ENCODE measurements around the gene VIL1. TPM values are rescaled to one million over a fixed set of nuclear protein-coding genes. Genes with fewer than 3 reads are reported as not detected.

Gene VIL1
- polyA plus RNA-seq, 1 donor (not counting 4 experiments of a cell fraction or from before 2014, with no cell fraction given), result not detected

GRCh38 chr2:218405086-218405745 is 13.7 kb upstream of the VIL1 start:
- peak overlapping the region; percentile 54 for H3K9ac ChIP-seq (ENCODE audit: control insufficient read depth, extremely low read depth, insufficient read depth, low read length)
- no peaks in the 10 kb centered on the region for H3K27me3 ChIP-seq (ENCODE audit: control insufficient read depth, extremely low read depth, insufficient read depth, low read length)
- no peak for FAIRE-seq
- peaks cover 12 to 13% of the 10 kb centered on the region in 2 experiments for H3K36me3 ChIP-seq (ENCODE audit: control insufficient read depth in 2 of 2, extremely low read depth in 1 of 2, insufficient read depth in 2 of 2, low read length in 2 of 2)
- peak overlapping the region; percentile 80 for H3K4me2 ChIP-seq (ENCODE audit: control insufficient read depth, extremely low read depth, insufficient read depth, low read depth, low read length)
- H3K4me1 ChIP-seq (ENCODE audit: control insufficient read depth, extremely low read depth, insufficient read depth, low read length), result peaks cover 27% of the 10 kb centered on the region
- H3K4me3 ChIP-seq (ENCODE audit: control insufficient read depth in 2 of 3, extremely low read depth in 1 of 3, insufficient read depth in 2 of 3, low read depth in 1 of 3, low read length in 3 of 3), result no peak overlapping the region
- H3K9me3 ChIP-seq (ENCODE audit: control insufficient read depth, low read depth, low read length), result no peaks in the 10 kb centered on the region
- DNase-seq (ENCODE audit: low read depth, low spot score), result no peak
- H4K20me1 ChIP-seq (ENCODE audit: control insufficient read depth, extremely low read depth, insufficient read depth, low read length), result no peaks in the 10 kb centered on the region
- TF ChIP-seq CTCF (optimal IDR thresholded peaks at IDR 0.05 in 1 of 3, IDR thresholded peaks at IDR 0.05 in 1 of 3, conservative IDR thresholded peaks at IDR 0.05 in 1 of 3; ENCODE audit: extremely low read depth in 1 of 3, insufficient read depth in 2 of 3, low read length in 3 of 3), result no peak
- TF ChIP-seq EZH2 (IDR thresholded peaks at IDR 0.05; ENCODE audit: low read length), result no peak
- no peak overlapping the region for H2AFZ ChIP-seq (ENCODE audit: control insufficient read depth, low read length)
- peak overlapping the region; percentile 39 for H3K27ac ChIP-seq (ENCODE audit: control insufficient read depth, insufficient read depth, low read length)
- no peaks in the 10 kb centered on the region for H3K9me1 ChIP-seq (ENCODE audit: control insufficient read depth, extremely low read depth, insufficient read depth, low read length)
- dilution Hi-C loops (cut with MboI; ENCODE audit: extremely low pct_ligation_motif_present, low sequenced_read_pairs), result no loop called here
- H3K79me2 ChIP-seq (ENCODE audit: control insufficient read depth, insufficient read depth, low read length), result peaks cover 20% of the 10 kb centered on the region

DNA sequence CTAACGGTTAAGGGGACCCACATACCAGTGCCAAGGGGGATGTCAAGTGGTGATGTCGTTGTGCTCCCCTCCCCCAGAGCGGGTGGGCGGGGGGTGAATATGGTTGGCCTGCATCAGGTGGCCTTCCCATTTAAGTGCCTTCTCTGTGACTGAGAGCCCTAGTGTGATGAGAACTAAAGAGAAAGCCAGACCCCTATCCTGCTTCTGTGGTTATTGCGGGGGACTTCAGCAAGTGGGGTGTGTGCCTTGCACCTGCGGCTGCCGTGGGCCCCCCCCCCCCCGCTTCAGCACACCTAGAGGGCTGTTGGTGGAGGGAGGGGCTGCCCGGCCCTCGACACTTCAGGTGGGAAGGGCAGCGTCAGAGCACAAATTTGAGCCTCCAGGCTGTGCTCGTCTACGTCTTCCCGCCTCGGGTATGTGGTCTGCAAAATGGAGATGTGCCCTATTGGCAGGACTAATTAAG is 13.1 kb upstream of the VIL1 start:
- Histone ChIP-seq H3K9me3 (ENCODE audit: control insufficient read depth, low read depth, low read length) (no peaks in the 10 kb centered on the region), H3K36me3 (ENCODE audit: control insufficient read depth in 2 of 2, extremely low read depth in 1 of 2, insufficient read depth in 2 of 2, low read length in 2 of 2) (peaks cover 12 to 13% of the 10 kb centered on the region in 2 experiments), H3K4me2 (ENCODE audit: control insufficient read depth, extremely low read depth, insufficient read depth, low read depth, low read length) (peak overlapping the region; percentile 80), H3K9me1 (ENCODE audit: control insufficient read depth, extremely low read depth, insufficient read depth, low read length) (no peaks in the 10 kb centered on the region), H3K27ac (ENCODE audit: control insufficient read depth, insufficient read depth, low read length) (peak overlapping the region; percentile 39), H3K27me3 (ENCODE audit: control insufficient read depth, extremely low read depth, insufficient read depth, low read length) (no peaks in the 10 kb centered on the region), H3K9ac (ENCODE audit: control insufficient read depth, extremely low read depth, insufficient read depth, low read length) (peak overlapping the region; percentile 54), H2AFZ (ENCODE audit: control insufficient read depth, low read length) (no peak overlapping the region), H3K79me2 (ENCODE audit: control insufficient read depth, insufficient read depth, low read length) (peaks cover 15% of the 10 kb centered on the region), H3K4me1 (ENCODE audit: control insufficient read depth, extremely low read depth, insufficient read depth, low read length) (peaks cover 27% of the 10 kb centered on the region), H4K20me1 (ENCODE audit: control insufficient read depth, extremely low read depth, insufficient read depth, low read length) (no peaks in the 10 kb centered on the region), H3K4me3 (ENCODE audit: control insufficient read depth in 2 of 3, extremely low read depth in 1 of 3, insufficient read depth in 2 of 3, low read depth in 1 of 3, low read length in 3 of 3) (peak overlapping the region in 2 of 3 experiments; percentile 29 to 50)
- dilution Hi-C loops (cut with MboI; ENCODE audit: extremely low pct_ligation_motif_present, low sequenced_read_pairs), result no loop called here
- TF ChIP-seq CTCF (optimal IDR thresholded peaks at IDR 0.05 in 1 of 3, IDR thresholded peaks at IDR 0.05 in 1 of 3, conservative IDR thresholded peaks at IDR 0.05 in 1 of 3; ENCODE audit: extremely low read depth in 1 of 3, insufficient read depth in 2 of 3, low read length in 3 of 3) (no peak), EZH2 (IDR thresholded peaks at IDR 0.05; ENCODE audit: low read length) (no peak)
- FAIRE-seq, result no peak
- DNase-seq (ENCODE audit: low read depth, low spot score), result no peak
